GM19025 (cell line): ENCODE data around the gene ATP2A3.

Experiments
- ATAC-seq: cut with Tn5 transposase; IDR thresholded peaks from one replicate; pipeline ENCODE4 v1.9.1; 2021; ENCODE audit warnings: mild to moderate bottlenecking, low read depth, moderate library complexity; ENCODE audit not compliant: unreplicated experiment

The ATP2A3 gene

GRCh38 chr17:3895354-3895753 is 68.9 kb downstream of the ATP2A3 start:
- no peak for ATAC-seq

- no peak for ATAC-seq
Measured at GRCh38 chr17:3894911-3895343, 69.3 kb downstream of the ATP2A3 start.

DNA sequence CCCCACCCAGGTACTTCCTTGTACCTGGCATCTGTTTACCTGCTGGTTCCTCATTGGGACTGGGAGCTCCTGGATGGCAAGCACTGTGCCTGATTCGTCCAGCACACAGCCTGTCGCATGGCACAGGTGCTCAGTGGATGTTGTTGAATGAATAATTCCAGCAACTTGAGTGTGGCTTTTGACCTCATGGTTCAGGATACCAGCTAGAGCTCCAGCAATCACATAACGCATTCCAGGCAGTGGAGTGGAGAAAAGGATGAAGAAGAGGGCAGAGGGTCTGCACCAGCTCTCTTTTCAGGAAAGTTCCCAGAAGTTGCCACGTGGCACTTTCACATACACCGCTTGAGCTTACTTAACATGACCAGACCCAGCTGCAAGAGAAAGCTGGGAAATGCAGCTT is 70.0 kb downstream of the ATP2A3 start:
- no peak for ATAC-seq

GRCh38 chr17:3893720-3894116 is 70.5 kb downstream of the ATP2A3 start:
- no peak for ATAC-seq

DNA sequence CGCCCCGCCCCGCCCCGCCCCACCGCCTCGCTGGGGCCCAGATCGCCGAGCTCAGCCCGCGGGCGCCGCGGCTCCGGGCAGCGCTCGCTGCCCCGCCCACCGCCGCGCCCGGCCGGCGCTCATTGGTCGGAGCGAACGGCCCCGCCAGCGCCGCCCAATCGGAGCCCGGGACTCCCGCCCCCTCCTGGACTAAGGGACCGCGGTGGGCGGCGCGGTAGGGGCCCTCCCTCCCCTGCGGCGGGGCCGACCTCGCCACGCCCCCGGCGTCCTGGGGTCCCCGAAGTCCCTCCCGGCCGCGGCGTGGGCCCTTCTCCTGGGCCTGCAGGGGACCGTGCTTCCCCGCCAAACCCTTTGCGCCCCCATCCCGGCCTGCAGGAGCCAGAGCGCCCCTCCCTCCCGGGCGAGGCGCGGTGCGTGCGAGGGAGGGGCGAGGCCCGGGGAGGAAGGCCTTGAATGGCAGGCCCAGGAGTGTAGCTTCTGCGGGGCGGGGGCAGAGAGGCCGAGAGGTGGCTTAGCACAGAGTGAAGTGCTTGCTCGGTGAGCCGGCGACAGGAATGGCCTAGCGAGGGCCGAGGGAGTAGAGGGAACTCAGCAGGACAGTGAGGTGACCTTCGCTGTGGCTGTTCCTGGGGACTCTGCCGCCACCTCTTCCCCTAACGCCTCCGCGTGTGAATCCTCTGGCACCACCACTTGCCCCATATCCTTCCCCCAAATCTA is 71.1 kb downstream of the ATP2A3 start, which contains the start of gene CAMKK1:
TSS of gene CAMKK1 (minus strand) at position 51 of the 717 bp plus-strand sequence. CDS start 7,366 bp downstream, outside the sequence.
- ATAC-seq, result peak; percentile 93

DNA sequence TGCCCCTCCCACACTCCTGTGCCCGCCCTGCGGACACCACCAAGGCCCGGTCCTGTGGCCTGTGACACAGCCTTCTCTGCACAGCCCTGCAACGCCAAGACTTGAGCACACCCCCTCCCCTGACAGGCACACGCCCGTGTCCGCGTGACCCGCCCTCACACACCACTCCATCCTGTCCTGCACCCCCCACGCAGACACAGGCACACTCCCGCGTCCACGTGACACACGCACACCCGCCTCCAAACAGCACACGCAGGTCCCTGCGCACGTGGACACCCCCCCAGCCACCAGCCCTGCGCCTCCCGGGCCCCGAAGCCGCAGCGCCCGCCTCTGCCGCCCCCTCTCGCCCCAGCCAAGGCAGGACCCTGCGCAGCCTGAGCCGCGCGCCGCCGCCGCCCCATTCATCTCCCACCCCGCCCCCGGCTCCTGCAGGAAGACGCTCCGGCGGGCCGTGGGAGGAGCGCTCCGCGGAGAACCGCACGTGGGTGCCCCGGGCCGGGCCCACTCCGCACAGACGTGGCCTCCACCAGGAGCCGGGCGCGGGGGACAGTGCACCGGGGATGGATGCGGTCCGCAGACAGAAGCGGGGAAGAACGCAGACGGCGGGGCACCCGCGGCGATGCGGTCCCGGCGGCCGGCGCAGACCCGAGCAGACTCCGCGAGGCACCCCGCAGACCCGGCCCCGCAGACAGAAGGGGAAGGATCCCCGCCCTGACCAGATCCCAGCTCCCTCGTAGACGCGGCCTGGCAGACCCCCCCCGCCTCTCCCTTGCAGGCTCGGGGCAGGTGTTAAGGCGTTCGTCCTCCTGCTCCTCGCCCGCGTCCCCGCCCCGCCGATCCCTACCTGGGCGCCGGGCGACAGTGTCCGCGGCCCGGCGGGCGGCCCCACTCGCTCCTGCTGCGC is 71.9 kb downstream of the ATP2A3 start:
- ATAC-seq, result no peak

GRCh38 chr17:3891626-3892094 is 72.6 kb downstream of the ATP2A3 start:
- no peak for ATAC-seq

- ATAC-seq, result no peak
Measured at GRCh38 chr17:3890878-3891219, 73.4 kb downstream of the ATP2A3 start.

- ATAC-seq, result no peak
Measured at GRCh38 chr17:3890082-3890877, 74.0 kb downstream of the ATP2A3 start.

- ATAC-seq, result no peak
Measured at GRCh38 chr17:3889325-3890012, 74.8 kb downstream of the ATP2A3 start.

DNA sequence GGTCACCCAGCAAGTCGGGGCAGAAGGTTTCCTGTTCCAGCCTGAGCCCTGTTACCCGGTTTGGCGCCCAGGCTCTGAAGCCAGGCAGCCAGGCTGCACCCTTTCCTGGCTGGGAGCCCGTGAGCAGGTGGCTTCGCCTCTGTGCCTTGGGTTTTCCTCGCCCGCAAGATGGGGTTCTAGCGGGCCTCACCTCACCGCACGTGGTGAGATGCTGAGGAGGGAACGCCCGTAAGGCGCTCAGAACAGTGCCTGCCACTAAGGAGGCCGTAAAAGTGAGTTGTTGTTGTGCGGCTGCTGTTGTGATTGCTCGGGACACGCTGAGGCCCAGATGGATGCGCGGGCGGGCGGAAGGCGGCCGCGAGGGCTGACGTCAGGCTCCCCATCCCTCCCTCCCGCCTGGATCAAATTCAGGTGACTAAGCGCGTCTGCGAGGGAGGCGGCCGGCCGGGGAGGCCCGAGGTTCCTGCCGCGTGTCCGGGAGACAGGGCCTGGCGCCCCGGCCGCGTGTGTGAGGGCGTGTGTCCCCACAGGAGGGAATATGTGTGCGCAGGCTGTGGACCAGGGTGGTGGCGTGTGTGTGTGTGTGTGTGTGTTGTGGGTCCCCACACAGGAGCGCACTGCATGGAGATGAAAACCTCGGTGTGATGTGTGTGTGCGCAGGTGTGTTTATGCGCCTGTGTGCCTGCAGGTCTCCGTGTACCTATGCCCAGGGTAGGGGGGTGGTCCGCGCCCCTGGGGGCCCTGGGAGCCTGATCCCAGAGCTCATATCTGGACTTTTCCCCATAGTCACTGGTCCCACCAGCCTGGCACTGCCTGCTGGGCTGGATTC is 75.7 kb downstream of the ATP2A3 start:
- no peak for ATAC-seq

DNA sequence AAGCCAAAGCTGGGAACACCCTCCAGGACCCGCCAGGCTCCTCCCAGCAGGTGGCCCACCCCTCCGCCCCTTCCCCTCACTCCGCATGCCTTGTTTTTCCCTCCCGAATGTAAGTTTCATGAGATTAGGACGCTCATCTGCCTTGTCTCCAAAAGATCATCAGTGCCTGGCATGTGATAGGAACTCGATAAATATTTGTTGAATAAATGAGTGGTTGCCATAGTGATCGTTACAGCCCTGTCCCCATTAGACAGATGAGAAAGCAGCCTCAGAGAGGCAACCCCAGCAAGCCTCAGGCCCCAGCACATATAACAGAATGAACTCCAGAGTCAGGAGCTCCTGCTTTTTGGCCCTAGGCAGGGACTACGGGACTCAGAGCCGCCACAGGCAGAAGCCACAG is 76.4 kb downstream of the ATP2A3 start:
- no peak for ATAC-seq

DNA sequence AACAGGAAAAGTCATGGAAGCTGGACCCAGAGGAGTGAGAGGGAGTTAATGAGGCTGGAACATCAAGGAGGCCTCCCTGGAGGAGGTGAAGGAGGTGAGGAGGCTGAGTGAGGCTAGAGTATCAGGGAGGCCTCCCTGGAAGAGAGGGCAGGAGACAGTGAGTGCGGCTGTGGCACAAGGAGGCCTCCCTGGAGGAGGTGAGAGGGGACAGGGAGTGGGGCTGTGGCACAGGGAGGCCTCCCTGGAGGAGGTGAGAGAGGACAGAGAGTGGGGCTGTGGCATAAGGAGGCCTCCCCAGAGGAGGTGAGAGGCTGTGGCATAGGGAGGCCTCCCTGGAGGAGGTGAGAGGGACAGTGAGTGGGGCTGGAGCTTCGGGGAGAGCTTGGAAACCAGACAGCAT is 76.8 kb downstream of the ATP2A3 start:
- no peak for ATAC-seq

- no peak for ATAC-seq
Measured at GRCh38 chr17:3886776-3887175, 77.5 kb downstream of the ATP2A3 start.

DNA sequence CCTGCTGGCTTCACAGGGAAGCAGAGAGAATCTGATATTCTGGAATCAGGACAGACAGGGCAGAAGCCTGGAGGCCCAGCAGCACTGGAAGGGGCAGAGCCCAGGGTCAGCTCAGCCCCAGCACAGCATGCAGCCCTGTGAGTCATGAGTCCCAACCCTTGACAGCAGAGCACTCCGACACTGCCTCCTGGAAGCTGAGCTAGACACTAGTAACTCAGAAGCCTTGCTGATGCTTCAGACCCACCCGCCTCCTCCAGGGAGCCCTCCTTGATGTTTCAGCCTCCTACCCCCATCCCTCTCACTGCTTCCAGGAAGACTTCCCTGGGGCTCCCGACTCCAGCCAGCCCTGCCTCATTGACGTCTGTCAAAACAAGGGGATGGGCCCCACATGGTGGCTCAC is 78.3 kb downstream of the ATP2A3 start:
- ATAC-seq, result no peak

DNA sequence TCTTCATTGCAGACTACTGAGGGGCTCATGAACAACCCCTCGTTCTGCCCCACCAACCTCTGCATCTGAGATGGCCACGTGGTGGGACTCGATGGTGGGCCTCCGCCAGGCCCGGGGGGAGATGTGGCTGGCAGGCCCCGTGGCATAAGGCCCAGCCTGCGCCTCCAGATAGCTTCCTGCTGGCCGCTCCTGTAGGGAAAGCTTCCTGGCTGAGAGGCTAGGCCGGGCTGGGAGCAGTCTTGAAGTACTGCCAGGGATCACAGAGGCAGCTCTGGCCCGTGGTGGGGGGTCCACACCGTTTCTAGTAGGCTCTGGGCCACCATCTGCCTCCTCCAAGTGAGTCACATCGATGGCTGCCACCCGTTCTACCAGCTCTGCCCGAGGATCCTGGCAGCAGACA is 79.0 kb downstream of the ATP2A3 start:
- ATAC-seq, result no peak

- ATAC-seq, result no peak
Measured at GRCh38 chr17:3884188-3884587, 80.0 kb downstream of the ATP2A3 start.

GRCh38 chr17:3882276-3882675 is 82.0 kb downstream of the ATP2A3 start:
- ATAC-seq, result no peak

DNA sequence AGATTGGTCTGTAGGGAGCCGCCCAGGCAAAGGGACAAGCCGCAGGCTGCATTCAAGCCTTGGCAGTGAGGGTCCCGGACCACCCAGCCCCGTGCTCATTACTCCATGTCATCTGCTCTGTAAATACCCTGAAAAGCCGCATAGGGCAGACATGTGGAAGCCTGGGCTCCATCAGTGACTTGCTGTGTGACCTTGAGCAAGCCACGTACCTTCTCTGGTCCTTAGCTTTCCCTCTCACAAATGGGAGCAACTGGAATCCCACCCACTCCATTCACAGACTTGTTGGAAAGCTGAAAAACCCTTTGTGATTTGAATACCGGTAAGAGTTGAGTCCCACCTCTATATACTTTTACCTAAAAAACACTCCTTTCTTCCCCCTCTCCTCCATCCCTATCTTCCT is 83.3 kb downstream of the ATP2A3 start:
- ATAC-seq, result no peak
